Fibroblast of villous mesenchyme (primary cell): ENCODE data around the gene SLC24A3. TPM values are rescaled to one million over a fixed set of nuclear protein-coding genes. Genes with fewer than 3 reads are reported as not detected.

ENCODE experiments used
- DNase-seq: peaks from one replicate; pipeline ENCODE4 v3.0.0-alpha.2; 2010; ENCODE audit warnings: low read depth
- H3K4me3 ChIP-seq: 2 replicates; pipeline ENCODE4 v1.5.1; 2011; ENCODE audit warnings: low read depth, mild to moderate bottlenecking, low read length
- CTCF ChIP-seq: IDR thresholded peaks from 2 replicates; pipeline ENCODE4 v1.5.1; 2012; ENCODE audit warnings: low read depth, mild to moderate bottlenecking, low read length; ENCODE audit not compliant: insufficient read depth
- total RNA-seq: library from RNA; depleted of rRNA; stranded (reverse); fragments of >200 nt; gene quantifications from 2 replicates; pipeline ENCODE4 v1.2.3, GENCODE V29; 2012

Gene SLC24A3
- total RNA-seq, 1 donor = 0.86 TPM

- peak; percentile 88 for DNase-seq
- no peak overlapping the region for H3K4me3 ChIP-seq
- TF ChIP-seq CTCF = no peak
Measured at GRCh38 chr20:19737025-19737424, 524.6 kb downstream of the SLC24A3 start.

- no peak overlapping the region for H3K4me3 ChIP-seq
- no peak for TF ChIP-seq CTCF
- no peak for DNase-seq
Measured at GRCh38 chr20:19738951-19739350, 526.5 kb downstream of the SLC24A3 start.

- TF ChIP-seq CTCF = no peak
- no peak for DNase-seq
- no peak overlapping the region for H3K4me3 ChIP-seq
Measured at GRCh38 chr20:19739351-19739750, 526.9 kb downstream of the SLC24A3 start.

- no peak for TF ChIP-seq CTCF
- no peak for DNase-seq
- H3K4me3 ChIP-seq = no peak overlapping the region
Measured at GRCh38 chr20:19740512-19740911, 528.1 kb downstream of the SLC24A3 start.

GRCh38 chr20:19741924-19742323, 529.5 kb downstream of the SLC24A3 start:
- no peak for TF ChIP-seq CTCF
- no peak overlapping the region for H3K4me3 ChIP-seq
- no peak for DNase-seq

GRCh38 chr20:19742974-19743639, 530.7 kb downstream of the SLC24A3 start:
- no peak for TF ChIP-seq CTCF
- no peak overlapping the region for H3K4me3 ChIP-seq
- DNase-seq = peak; percentile 20

- no peak for TF ChIP-seq CTCF
- DNase-seq = no peak
- H3K4me3 ChIP-seq = no peak overlapping the region
Measured at GRCh38 chr20:19743640-19743995, 531.2 kb downstream of the SLC24A3 start.
